Adrenal gland (tissue), 5 donors: Measurements from ENCODE around the gene LPCAT3.

ENCODE experiments used
- CTCF ChIP-seq, 6 experiments: fragments of 450-650 bp in 4 of 6; fragments of 200-600 bp in 2 of 6; sonication (generic) in 1 of 6; IDR thresholded peaks; 1 replicate in 5 of 6; 2 replicates in 1 of 6; pipeline versions ENCODE4 v1.5.1 to v1.8.0; 2016 to 2021; ENCODE audit warnings: antibody characterized with exemption in 6 of 6, mild to moderate bottlenecking in 2 of 6, moderate library complexity in 1 of 6
- POLR2A ChIP-seq, 2 donors: fragments of 450-650 bp; IDR thresholded peaks; one replicate each; pipeline ENCODE4 v1.6.1; 2017; ENCODE audit warnings: antibody characterized with exemption in 2 of 2, mild to moderate bottlenecking in 2 of 2, moderate library complexity in 1 of 2
- donor health status: DM: no; HTN: no; CAD: no.

DNA sequence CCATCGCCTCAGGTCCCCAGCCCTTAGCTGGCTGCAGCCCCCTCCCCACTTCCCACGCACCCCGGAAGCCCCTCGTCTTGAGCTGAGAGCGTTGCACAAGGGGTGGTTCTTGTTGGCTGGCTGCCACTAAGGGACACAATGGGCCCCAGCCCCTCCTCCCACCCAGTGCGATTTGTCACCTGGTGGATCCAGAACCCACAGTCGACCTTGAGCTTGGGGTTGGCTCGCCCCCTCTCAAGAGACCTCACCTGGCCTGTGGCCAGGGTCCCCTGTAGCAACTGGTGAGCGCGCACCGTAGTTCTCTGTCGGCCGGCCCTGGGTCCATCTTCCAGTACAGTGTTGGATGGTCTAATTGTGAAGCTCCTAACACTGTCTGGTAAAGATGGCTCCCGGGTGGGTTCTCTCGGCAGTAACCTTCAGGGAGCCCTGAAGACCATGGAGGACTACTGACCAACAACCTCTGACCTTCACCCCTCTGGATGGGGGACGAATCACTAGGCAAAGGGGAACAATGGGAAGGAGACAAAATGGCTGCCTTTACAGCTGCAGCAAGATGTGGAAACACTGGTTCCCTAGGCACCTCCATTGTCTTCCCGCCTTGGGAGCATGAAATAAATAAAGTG lies 54.4 kb downstream of the LPCAT3 start:
- no peak for TF ChIP-seq CTCF (IDR thresholded peaks at IDR 0.05)
- TF ChIP-seq POLR2A (IDR thresholded peaks at IDR 0.05), result no peak
